Endothelial cell of umbilical vein (primary cell): Measurements from ENCODE around the gene NFKBIE. TPM values are rescaled to one million over a fixed set of nuclear protein-coding genes. Genes with fewer than 3 reads are reported as not detected.

Source experiments
- BruUV-seq: library from RNA; stranded (reverse); fragments of 400-500 nt; replicated peaks from 2 replicates; lab custom pipeline; 2021; lab: Mats Ljungman, UMichigan
- CTCF ChIA-PET: fragments of 300-600, 350-600 bp; sonication (Branson Sonifier 250); formaldehyde crosslinking; loops from one replicate; lab custom pipeline; 2021; ENCODE audit warnings: antibody characterized with exemption, inconsistent platforms; lab: Charles Lee
- POLR2A ChIA-PET: fragments of 300-600, 350-600 bp; sonication (Branson Sonifier 250); formaldehyde crosslinking; loops from one replicate; lab custom pipeline; 2021; ENCODE audit warnings: antibody characterized with exemption, inconsistent platforms; lab: Charles Lee
- DNase-seq: peaks from one replicate; pipeline ENCODE4 v3.0.0-alpha.2; 2011; ENCODE audit warnings: low read depth, low spot score
- FAIRE-seq: peaks from 2 replicates; lab custom pipeline; 2011; peaks lifted over from hg19 to GRCh38; lab: Jason Lieb, UNC
- H2AFZ ChIP-seq: 2 replicates; pipeline ENCODE4 v1.6.0; 2012; ENCODE audit warnings: low read depth, low read length, control low read depth, inconsistent platforms
- H3K27ac ChIP-seq: 2 replicates; pipeline ENCODE4 v1.5.1; 2011; ENCODE audit warnings: low read depth, mild to moderate bottlenecking, control low read depth, low read length, moderate library complexity; ENCODE audit not compliant: insufficient read depth
- H3K27me3 ChIP-seq, 2 experiments: 2 replicates each; pipeline versions ENCODE4 v1.6.0 to v1.6.1; 2011; ENCODE audit warnings: low read length in 2 of 2, mixed read lengths in 1 of 2; ENCODE audit not compliant: control insufficient read depth in 2 of 2, insufficient read depth in 2 of 2
- H3K36me3 ChIP-seq, 2 experiments: 2 replicates in 1 of 2; 3 replicates in 1 of 2; pipeline ENCODE4 v1.5.1; 2011; ENCODE audit warnings: low read length in 2 of 2, mild to moderate bottlenecking in 1 of 2, moderate library complexity in 1 of 2; ENCODE audit not compliant: control insufficient read depth in 2 of 2, insufficient read depth in 2 of 2; ENCODE audit errors: extremely low read depth in 1 of 2
- H3K4me1 ChIP-seq: 3 replicates; pipeline ENCODE4 v1.5.1; 2011; ENCODE audit warnings: mild to moderate bottlenecking, low read length; ENCODE audit not compliant: control insufficient read depth, insufficient read depth; ENCODE audit errors: extremely low read depth
- H3K4me2 ChIP-seq: 2 replicates; pipeline ENCODE4 v1.6.1; 2011; ENCODE audit warnings: low read length, control low read depth, mixed read lengths; ENCODE audit not compliant: insufficient read depth
- H3K4me3 ChIP-seq, 3 experiments: fragments of 200-600 bp in 1 of 3; sonication (generic), shearing (Covaris generic) in 1 of 3; replicated peaks in 1 of 3; 2 replicates each; pipeline ENCODE4 v1.5.1; 2011 to 2016; ENCODE audit warnings: control low read depth in 3 of 3, low read length in 3 of 3, mild to moderate bottlenecking in 2 of 3, inconsistent platforms in 1 of 3, low read depth in 1 of 3, moderate library complexity in 1 of 3; ENCODE audit not compliant: insufficient read depth in 1 of 3
- H3K79me2 ChIP-seq: 2 replicates; pipeline ENCODE4 v1.6.0; 2012; ENCODE audit warnings: low read length, inconsistent platforms; ENCODE audit not compliant: control insufficient read depth, insufficient read depth
- H3K9ac ChIP-seq: replicated peaks from 2 replicates; pipeline ENCODE3; 2011; ENCODE audit warnings: low read length, control low read depth; ENCODE audit not compliant: insufficient read depth; ENCODE audit errors: extremely low read depth
- H3K9me1 ChIP-seq: replicated peaks from 3 replicates; pipeline ENCODE4 v1.6.0; 2011; ENCODE audit warnings: mild to moderate bottlenecking, low read length; ENCODE audit not compliant: control insufficient read depth, insufficient read depth; ENCODE audit errors: extremely low read depth
- H3K9me3 ChIP-seq: replicated peaks from 2 replicates; pipeline ENCODE4 v1.5.1; 2012; ENCODE audit warnings: low read length, inconsistent platforms; ENCODE audit not compliant: control insufficient read depth, insufficient read depth
- H4K20me1 ChIP-seq: replicated peaks from 2 replicates; pipeline ENCODE3; 2011; ENCODE audit warnings: mild to moderate bottlenecking, low read length; ENCODE audit not compliant: control insufficient read depth, insufficient read depth; ENCODE audit errors: extremely low read depth
- CTCF ChIP-seq, 2 donors: IDR thresholded peaks; 1 replicate in 1 of 2; 2 replicates in 1 of 2; pipeline ENCODE4 v1.5.1; 2011; ENCODE audit warnings: low read length in 2 of 2, mild to moderate bottlenecking in 2 of 2, moderate library complexity in 2 of 2, control low read depth in 1 of 2, inconsistent platforms in 1 of 2, low read depth in 1 of 2; ENCODE audit not compliant: insufficient read depth in 1 of 2; ENCODE audit errors: extremely low read depth in 1 of 2
- EZH2 ChIP-seq: IDR thresholded peaks from 2 replicates; pipeline ENCODE4 v1.6.1; 2012; ENCODE audit warnings: borderline replicate concordance, low read depth, mild to moderate bottlenecking, moderate library complexity, low read length, inconsistent platforms; ENCODE audit not compliant: severe bottlenecking
- FOS ChIP-seq: IDR thresholded peaks from 2 replicates; pipeline ENCODE4 v1.6.1; 2011; ENCODE audit warnings: mild to moderate bottlenecking, low read length, moderate library complexity, borderline replicate concordance; ENCODE audit not compliant: insufficient read depth
- GATA2 ChIP-seq: IDR thresholded peaks from 2 replicates; pipeline ENCODE4 v1.7.0; 2011; ENCODE audit warnings: low read depth, mild to moderate bottlenecking, moderate library complexity, mixed read lengths, low read length; ENCODE audit not compliant: insufficient read length, insufficient read depth
- JUN ChIP-seq: IDR thresholded peaks from 2 replicates; pipeline ENCODE4 v1.6.1; 2011; ENCODE audit warnings: borderline replicate concordance, low read depth; ENCODE audit not compliant: insufficient read length, insufficient read depth
- MYC ChIP-seq: IDR thresholded peaks from one replicate; pipeline ENCODE4 v1.6.1; 2011; ENCODE audit warnings: mild to moderate bottlenecking, low read depth, low read length
- POLR2A ChIP-seq: IDR thresholded peaks from 2 replicates; pipeline ENCODE4 v1.6.1; 2012; ENCODE audit warnings: low read depth, mild to moderate bottlenecking, control low read depth, low read length
- POLR2AphosphoS5 ChIP-seq: IDR thresholded peaks from 2 replicates; pipeline ENCODE4 v1.6.1; 2012; ENCODE audit warnings: low read depth, mild to moderate bottlenecking, control low read depth, low read length, moderate library complexity; ENCODE audit not compliant: insufficient read depth
- dilution Hi-C: fragments of 300-500 bp; cut with MboI; formaldehyde crosslinking; loops from one replicate; pipeline ENCODE4 v1.15.0; 2019; ENCODE audit warnings: low sequenced_read_pairs; ENCODE audit not compliant: extremely low pct_ligation_motif_present
- intact Hi-C: fragments of 100-400 bp; cut with micrococcal nuclease; formaldehyde crosslinking; loops from one replicate; pipeline ENCODE4 v1.10.0; 2022
- polyA plus RNA-seq, 4 experiments: library from polyadenylated mRNA; depleted of rRNA in 3 of 4; stranded (reverse) in 3 of 4; unstranded in 1 of 4; fragments of >200 nt; gene quantifications; 2 replicates each; pipeline versions ENCODE4 v1.2.1 to v1.2.3, GENCODE V29; 2011 to 2012; ENCODE audit warnings: missing spikeins in 1 of 4
- total RNA-seq: library from RNA; stranded (reverse); gene quantifications from 2 replicates; pipeline ENCODE4 v1.2.3, GENCODE V29; 2021
- TF ChIP-seq, protein P1 (sequence below): IDR thresholded peaks from 2 replicates; pipeline ENCODE4 v1.6.1; 2011; ENCODE audit not compliant: insufficient read depth, insufficient read length

Gene NFKBIE
- total and polyA plus RNA-seq, 2 donors (not counting 3 experiments of a cell fraction or from before 2014, with no cell fraction given): 19.0 to 22.6 TPM

DNA sequence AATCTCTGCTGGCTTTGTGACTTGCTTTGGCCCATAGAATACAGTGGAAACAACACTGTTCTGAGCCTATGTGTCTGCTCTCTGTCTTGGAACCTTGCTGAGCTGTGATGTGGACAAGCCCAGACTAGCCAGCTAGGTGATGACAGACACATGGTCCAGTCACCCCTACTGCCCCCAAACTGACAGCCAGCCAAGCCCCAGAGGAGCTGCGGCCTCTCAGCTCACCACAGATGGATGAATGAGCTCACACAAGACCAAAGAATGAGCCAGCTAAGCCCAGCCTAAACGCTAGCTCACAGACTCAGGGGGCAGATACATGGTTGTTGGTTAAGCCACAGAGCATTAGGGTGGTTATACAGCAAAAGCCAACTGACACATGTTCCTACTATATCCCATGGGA is 43.7 kb upstream of the NFKBIE start:
- no peaks in the 10 kb centered on the region for H3K9me3 ChIP-seq
- FAIRE-seq (no peak), DNase-seq (no peak)
- H3K4me2 ChIP-seq: no peak overlapping the region
- dilution Hi-C loops (no loop called here), intact Hi-C loops (no loop called here)
- H3K27ac ChIP-seq: no peak overlapping the region
- no peak overlapping the region for H3K4me3 ChIP-seq
- H3K79me2 ChIP-seq: peaks cover 9% of the 10 kb centered on the region
- no peaks in the 10 kb centered on the region for H4K20me1 ChIP-seq
- no TSS peak for BruUV-seq
- ChIA-PET CTCF (interaction anchor here (1.2 to 1.4 kb wide), 2 partner anchors 13 to 41 kb away, joined by 3 to 5 read pairs; no protein-coding TSS in a partner anchor), POLR2A (no interaction called here)
- H3K9me1 ChIP-seq: no peaks in the 10 kb centered on the region
- H3K27me3 ChIP-seq: no peaks in the 10 kb centered on the region
- TF ChIP-seq, protein P1, sequence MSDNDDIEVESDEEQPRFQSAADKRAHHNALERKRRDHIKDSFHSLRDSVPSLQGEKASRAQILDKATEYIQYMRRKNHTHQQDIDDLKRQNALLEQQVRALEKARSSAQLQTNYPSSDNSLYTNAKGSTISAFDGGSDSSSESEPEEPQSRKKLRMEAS: no peak
- TF ChIP-seq GATA2 (no peak), FOS (no peak), POLR2AphosphoS5 (no peak), MYC (no peak), JUN (no peak), POLR2A (no peak), CTCF (IDR thresholded peaks at IDR 0.05; ENCODE audit: extremely low read depth in 1 of 2, insufficient read depth in 1 of 2, low read depth in 1 of 2, low read length in 2 of 2) (no peak), EZH2 (no peak)
- no peak overlapping the region for H2AFZ ChIP-seq
- H3K36me3 ChIP-seq: peaks cover 4 to 37% of the 10 kb centered on the region in 2 experiments
- H3K9ac ChIP-seq: no peak overlapping the region
- peaks cover 7% of the 10 kb centered on the region for H3K4me1 ChIP-seq
